GM21737 (cell line): ENCODE data around the gene KPNA1.
A peak's percentile ranks its signal among the peaks of the same experiment; 100 is the strongest.

Experiments
- ATAC-seq: cut with Tn5 transposase; IDR thresholded peaks from one replicate; pipeline ENCODE4 v1.9.1; 2021; ENCODE audit warnings: mild to moderate bottlenecking, moderate library complexity; ENCODE audit not compliant: unreplicated experiment

KPNA1 gene

DNA sequence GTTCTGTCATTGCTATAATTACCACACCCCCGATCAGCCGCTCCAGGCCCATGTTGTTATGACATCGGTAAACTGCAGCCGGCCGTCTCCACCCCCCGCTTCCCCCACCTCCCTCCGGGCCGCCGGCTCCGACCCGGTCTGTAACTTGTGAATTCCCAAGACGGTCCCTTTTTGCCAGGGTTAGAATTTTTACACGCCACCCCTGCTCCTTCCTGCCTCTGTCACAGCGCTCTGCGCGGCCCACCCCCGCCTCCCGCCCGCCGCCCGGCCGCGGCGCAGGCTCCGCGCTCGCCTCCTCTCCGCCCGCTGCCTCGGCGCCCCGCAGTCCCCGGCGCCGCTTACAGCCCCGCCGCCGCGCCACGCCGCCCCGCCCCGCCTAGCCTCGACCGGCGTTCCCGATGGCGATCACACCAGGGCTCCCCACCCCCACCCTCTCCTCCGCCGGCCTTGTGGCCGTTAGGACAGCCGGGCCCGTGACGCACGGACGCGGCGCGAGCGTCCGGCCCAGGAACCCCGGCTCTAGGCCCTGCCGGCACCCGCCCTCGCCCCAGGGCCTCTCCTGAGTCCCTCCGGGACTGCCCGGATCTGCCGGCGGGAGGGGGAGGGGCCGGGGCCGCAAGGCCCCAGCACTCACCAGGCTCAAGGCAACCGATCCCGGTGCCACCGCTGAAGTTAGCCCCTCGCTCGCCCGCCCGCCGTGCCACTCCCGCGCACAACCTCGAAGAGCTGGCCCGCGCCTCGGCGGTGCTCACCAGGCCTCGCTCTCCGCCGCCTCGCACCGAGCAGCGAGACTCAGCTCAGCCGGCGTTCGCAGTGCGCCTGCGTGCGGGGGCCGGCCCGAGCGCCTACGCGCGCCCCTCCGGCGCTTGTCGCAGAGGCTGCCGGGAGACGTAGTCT is at the start of gene KPNA1:
Gene KPNA1 (minus strand): TSS at position 817 of the 897 bp plus-strand sequence. CDS start 18,374 bp downstream, outside the sequence.
- ATAC-seq, result peak; percentile 78

DNA sequence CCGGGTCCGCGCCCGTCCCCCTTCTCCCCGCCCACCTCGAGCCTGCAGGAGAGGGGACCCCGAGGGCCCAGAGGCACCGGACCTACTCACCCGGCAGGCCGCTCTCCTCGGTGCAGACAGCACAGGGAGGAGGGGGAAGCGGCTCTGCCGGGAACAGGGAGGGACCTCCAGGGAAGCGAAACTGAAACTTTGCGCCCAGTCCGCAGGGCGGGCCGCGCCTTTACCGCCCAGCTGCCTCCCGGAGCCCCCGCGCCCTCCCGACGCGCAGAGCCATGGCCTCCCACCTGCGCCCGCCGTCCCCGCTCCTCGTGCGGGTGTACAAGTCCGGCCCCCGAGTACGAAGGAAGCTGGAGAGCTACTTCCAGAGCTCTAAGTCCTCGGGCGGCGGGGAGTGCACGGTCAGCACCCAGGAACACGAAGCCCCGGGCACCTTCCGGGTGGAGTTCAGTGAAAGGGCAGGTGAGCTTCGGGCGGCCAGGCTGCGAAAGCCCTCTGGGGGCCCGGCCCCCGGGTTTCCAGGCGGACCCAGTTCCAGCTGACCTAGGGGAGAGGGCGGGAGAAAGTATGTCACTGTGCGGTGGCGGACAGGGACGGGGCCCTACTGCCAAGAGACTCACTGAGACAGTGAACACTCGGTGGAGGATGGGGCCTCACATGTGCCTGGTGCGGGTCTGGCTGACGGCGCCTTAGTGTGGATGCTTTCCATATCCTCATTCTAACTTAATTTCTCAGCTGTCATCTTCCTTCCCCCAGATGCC is 49.6 kb upstream of the KPNA1 start, which contains the start of the genes DTX3L and PARP9:
Gene DTX3L (plus strand): TSS at position 184 of the 758 bp plus-strand sequence. CDS start 89 bp downstream, at position 273.
Gene PARP9 (minus strand): TSS at position 146 of the 758 bp plus-strand sequence. CDS start 4,680 bp downstream, outside the sequence.
- peak; percentile 68 for ATAC-seq

DNA sequence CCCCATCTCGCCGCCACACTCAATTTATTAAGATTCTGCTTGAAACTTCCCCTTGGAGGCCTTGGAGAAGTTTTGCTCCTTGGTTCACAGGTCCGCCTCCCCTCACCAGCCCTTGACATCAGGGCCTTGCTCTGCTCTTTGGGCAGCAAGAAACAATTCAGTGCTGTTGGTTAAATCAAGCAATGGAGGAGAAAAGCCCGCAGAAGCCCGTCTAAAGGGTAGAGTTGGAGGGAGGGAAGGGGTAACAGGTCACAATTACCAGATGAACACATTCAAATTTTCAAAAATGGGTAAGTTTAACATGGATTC is 48.9 kb upstream of the KPNA1 start:
- ATAC-seq, result no peak

DNA sequence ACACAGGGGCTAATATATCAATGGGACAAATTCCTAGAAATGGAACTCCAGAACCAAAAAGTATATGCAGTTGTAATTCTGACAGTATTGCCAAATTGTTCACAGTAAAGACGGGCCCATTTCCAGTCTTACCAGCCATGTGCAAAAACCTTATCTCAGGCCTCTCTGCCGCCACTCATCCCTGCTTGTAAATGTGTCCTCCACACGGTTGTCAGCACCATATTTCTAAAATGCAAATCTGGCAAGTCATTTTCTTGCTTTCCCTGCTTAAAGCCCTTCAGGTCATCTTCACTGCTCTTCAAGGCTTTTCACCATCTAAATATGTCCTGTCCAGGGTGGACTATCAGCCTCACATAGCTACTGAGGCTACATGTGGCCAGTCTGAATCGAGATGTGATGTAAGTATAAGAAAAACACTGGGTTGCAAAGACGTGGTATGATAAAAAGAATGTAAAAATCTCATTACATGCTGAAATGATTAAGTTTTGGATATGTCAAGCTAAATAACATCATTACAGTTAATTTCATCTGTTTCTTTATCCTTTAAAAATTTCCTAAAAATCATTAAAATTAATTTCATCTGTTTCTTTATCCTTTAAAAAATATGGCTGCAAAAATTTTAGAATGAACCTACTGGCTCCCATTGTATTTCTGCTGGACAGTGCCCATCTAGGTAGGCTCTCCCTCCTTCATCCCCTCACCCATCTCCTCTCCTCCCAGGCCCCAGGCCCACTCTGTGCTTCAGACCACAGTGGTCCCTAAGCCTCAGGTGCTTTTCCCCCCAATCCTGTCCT is 48.4 kb upstream of the KPNA1 start:
- ATAC-seq, result no peak

DNA sequence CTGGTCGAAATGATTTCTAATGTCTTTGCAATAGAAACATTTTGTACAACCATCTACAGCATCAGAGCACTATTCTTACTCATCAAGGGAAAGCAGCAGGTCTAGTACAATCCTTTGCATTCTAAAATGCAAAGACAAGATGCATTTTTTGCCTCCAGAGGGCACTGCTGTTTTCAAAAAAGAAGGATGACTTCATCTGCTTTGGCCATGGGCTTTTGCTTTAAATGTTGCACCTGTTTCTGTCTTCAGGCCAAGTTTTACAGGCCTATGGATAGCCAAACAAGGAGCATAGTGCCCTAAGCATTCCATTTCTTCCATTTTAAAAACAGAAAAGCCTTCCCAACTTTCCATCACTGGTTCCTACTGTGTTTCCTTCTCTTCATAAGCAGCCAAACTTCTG is 45.9 kb upstream of the KPNA1 start:
- ATAC-seq, result no peak

DNA sequence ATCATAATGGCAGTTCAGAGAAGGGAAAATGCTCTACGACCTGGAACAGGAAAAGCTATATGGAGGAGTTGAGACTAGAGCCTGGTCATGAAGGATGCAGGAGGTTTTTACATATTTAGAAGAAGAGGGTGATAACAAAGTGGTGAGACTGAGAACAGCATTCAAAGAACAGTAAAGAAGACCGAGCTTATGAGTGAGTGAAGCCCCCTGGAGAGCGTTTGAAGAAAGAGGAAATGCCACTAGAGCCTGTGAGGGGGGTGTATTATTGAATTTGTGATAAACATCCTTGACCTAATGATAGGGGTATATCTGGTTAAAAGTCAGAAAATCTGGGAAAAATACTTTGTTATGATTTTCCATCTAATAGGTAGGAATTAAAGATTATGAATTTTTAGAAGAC is 45.2 kb upstream of the KPNA1 start:
- no peak for ATAC-seq

DNA sequence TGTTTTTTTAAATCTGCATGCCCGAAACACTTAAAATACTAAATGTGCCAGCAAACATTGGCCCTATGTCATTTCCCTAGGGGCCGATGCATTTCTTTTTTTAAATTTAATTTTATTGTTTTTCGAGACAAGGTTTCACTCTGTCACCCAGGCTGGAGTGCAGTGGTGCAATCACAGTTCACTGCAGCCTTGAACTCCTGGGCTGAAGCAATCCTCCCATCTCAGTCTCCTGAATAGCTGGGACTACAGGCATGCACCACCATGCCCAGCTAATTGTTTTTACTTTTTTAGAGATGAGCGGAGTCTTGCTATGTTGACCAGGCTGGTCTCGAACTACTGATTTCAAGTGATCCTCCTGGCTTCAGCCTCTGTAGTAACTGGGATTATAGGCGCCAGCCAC is 43.9 kb upstream of the KPNA1 start:
- no peak for ATAC-seq

DNA sequence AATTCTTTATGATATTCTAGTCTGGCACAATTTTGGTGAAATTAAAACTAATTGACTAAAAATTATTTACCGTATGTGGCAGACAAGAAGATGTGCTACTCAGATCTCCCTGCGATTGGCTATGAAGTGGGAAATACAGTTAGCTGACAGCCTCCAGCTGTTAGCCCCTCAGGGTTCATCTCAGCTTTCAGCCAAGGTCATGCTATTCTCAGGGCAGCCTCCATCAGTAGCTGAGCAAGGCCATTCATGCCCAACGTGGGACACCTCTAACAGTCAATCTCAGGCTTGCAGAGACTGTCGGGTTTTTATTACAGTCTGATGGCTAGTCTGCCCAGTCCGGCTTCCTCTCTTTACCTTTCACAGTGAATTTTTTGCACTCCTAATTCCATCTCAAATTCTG is 42.6 kb upstream of the KPNA1 start:
- no peak for ATAC-seq

DNA sequence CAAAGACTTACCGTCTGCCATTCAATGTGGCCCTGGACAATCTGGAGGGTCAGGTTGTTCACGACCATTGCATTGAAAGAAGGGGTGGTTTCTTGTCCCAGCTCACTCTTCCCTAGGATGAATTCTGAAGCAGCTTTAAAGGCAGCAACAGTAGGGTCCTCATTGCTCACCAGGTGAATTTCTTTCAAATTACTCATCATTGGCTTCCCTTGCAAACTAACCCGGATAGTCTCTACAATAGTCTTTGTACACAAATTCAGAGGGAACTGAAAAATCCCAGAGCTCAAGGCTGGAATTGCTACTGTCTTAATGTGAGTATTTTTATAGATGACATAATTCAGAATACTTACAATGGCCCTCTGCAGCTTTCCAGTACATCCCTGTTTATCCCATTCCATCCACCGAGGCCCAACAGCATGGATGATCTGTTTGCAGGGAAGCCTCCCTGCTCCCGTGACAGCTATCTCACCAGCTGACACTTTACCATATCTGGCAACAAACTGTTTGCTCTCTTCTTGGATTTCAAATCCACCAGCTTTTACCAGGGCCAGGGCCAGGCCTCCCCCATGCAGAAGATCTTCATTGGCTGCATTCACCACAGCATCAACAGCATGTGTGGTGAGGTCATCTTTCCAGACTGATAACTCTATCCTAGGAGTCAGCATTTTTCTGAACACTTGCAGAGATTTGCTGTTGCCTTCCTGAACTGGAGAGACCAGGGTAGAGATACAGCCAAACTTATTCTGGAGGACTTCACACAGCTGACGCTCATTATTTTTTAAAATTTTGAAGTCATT is 40.7 kb upstream of the KPNA1 start:
- ATAC-seq, result no peak

DNA sequence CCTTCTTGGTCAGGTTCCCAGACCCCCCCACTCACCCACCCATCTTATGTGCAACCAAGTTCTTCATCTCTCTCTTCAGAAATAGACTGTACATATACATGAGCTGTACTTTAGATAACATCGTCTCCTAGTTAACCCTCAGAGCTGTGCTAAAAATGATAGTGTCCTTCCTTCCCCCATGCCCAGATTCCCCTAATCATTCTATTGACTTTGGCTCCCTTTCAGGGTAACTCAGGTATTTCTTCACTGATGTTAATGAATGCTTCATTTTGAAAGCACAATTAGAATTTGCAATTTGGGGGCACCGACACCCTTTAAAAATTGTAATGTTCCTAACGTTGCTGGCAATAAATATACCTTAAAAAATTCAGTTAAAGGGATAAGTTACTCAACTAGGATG is 38.4 kb upstream of the KPNA1 start:
- ATAC-seq, result no peak

DNA sequence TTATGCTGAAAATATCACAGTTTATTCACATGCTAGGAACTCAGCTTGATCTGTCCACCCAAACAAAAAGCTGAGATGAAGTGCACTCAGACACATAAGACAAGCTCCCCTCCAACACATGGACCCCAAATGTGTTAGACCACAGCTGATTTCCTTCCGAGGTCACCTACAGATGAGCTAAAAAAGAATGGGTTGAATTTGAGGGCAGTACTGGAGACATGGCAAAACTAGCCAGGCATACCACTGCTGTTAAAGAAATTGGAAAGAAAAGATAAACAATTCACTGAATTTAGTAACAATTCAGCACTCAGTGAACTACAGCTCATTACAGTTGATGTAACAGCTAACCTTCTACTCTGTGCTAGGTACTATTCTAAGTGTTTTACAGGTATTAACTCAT is 33.9 kb upstream of the KPNA1 start:
- ATAC-seq, result no peak

DNA sequence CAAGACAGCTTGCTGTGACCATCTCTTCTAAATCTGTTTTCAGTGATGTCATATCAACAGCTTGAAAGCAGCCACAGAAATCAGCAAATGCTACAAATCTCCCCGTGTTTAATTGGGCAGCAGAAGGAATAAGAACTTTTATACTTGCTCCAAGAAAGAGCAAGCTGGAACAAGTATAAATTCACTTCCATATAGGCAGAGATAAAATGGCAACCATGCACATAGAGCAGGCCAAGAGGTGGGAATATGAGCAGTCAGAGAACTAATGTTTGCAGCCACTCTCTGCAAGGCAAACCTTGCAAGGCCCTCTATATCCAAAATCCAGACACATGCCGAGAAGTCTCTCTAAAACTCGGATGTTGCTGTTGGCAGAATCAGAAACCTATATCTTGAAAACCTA is 33.3 kb upstream of the KPNA1 start:
- ATAC-seq, result no peak

DNA sequence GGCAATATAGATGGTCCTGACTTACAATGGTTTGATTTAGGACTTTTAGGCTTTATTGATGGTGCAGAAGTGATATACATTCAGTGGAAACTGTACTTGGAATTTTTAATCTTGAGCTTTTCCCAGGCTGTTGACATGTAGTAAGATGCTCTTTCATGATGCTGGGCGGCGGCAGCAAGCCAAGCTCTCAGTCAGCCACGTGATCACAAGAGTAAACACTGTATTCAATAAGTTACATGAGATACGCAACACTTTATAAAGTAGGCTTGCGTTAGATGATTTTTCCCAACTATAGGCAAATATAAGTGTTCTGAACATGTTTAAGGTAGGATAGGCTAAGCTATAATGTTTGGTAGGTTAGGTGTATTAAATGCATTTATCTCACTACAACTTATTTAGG is 31.4 kb upstream of the KPNA1 start:
- ATAC-seq, result no peak

DNA sequence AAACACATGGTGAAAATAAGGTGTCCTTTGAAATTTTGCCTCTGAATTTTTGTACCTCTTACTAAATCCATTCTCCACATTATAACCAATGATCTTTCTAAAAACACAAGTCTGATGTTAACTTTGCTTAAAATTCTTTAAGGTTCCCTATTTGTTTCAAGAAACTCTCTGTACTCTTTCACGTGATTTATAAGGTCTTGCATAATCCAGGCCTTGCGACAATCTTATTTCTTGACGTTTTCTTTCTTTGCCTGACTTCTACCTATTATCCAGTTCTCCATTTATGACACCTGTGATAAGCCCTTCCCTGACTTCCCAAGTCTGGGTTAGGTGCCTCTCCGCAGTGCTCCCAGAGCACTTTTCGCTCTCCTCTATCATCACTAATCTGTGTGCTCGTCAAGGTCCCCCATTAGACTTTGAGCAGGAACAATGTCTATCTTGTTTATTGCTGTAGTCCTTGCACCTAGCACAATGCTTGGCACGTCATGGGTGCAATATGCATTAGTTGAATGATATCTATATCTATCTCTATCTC is 24.3 kb upstream of the KPNA1 start:
- ATAC-seq, result no peak

DNA sequence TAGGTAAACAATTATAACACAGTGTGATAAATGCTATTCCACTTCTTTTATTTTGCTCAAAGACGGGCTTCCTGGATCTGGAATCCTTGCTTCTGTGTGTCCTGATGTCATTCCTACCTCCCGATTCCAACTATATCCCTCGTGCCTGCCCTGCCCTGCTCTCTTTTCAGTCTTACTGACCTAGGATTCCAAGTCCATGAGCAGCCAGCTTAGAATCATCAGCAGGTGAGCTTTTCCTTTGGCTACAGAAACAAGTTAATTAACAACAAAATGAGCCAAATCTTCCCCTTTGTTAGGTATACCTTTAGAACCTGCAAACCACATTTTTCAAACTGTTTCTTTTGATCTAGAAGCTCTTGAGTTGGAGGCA is 21.9 kb upstream of the KPNA1 start:
- no peak for ATAC-seq

DNA sequence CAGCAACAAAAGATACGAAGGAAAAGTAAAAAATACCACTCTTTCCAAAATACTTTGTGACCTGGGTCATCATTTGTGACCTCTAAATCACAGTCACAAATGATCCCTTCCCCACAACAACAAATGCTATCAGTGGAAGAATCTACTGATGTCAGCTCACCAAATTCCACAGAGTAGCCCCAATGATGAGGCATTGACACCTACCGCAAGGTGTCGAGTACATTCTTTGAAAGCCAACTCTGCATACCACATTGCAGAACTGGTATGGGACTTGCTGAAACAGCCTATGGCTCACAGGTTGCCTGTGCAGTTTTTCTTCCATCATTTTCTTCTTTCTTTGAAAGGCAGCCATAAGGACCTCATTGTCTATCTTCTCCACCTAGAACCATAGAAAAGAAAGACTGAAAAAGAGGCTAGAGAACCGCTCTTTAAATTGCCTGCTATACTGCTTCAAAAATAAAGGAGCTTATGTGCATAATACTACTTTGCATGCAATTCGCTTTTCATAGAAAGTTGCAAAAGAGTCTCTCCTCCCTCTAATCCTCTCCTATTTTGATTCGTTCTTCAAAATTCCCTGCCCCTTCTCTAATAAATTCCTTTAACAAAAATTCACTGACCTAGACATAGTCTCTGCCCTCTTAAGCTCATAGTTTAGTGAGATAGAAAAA is 21.4 kb upstream of the KPNA1 start:
- no peak for ATAC-seq

DNA sequence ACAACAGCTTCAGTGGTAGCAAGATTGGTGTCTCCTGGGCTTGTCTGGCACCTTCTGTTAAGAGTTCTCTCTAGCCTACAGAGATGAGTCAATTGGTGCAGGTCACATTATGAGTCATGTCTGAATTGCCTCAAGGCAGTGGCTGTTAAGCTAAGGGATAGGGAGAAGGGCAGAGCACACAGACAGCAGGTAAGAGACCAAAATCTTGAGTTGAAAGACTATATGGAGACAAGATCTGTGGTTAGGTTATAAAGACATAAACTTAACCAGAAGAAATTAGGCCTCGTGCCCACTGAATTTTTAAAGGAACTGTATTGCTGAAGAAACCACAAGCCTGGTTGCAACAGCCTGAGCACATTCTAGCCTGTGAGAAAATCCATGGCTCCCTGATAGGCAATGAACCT is 19.2 kb upstream of the KPNA1 start:
- peak; percentile 97 for ATAC-seq

DNA sequence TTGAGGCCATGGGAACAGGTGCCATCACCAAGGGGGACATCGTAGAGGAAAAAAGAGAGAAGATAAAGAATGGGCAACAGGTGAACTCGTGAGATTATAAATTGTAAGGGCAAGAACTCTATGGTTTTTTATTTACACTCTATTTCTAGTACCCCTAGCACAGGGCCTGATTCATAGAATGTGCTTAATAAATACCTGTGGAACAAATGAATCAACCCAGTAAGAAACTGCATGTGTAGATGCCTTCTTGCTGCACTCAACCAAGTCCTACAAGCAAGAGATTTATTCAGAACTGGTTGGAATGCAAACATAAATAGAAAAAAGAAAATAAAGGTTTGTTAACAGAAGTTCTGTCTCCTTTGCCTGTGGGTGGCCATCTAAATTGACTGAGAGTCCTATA is 18.7 kb upstream of the KPNA1 start:
- no peak for ATAC-seq

DNA sequence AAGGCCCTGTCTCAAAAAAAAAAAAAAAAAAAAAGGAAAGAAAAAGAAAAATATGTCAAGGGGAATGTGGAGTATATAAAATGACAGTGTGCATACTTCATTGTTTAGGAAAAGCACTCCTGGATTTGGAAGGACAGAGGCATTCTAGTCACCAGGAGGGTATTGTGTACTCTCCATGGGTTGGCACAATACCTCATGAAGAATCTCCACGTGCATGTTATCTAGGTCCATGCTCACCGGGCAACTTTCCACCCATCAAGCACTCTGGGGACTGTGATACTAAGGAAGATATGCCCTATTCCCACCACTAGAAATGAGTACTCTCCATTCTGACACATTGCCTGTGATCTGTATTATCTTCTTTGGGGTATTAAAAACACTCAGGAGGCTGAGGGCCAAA is 15.4 kb upstream of the KPNA1 start:
- ATAC-seq, result no peak

DNA sequence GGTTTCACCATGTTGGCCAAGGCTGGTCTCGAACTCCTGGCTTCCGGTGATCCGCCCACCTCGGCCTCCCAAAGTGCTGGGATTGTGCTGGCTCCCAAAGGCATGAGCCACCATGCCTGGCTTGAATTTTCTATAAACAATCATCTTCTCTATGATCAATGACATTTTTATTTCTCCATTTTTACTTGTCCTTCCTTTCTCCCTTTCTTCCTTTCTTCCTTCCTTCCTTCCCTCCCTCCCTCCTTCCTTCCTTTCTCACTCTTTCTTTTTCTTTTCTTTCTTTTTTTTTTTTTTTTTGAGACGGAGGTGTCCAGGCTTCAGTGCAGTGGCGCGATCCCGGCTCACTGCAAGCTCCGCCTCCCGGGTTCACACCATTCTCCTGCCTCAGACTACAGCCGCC is 8.6 kb upstream of the KPNA1 start:
- no peak for ATAC-seq
